Measurements from ENCODE around the gene BLOC1S5. TPM values are rescaled to one million over a fixed set of nuclear protein-coding genes. Genes with fewer than 3 reads are reported as not detected.

BLOC1S5 gene
- total RNA-seq, 1 donor from 2014 or later: 9.7 TPM

- no peak for DNase-seq (ENCODE audit: low read depth)
Observed at GRCh38 chr6:8005136-8005535, 59.1 kb downstream of the BLOC1S5 start.

GRCh38 chr6:8000636-8001035 lies 63.6 kb downstream of the BLOC1S5 start:
- Histone ChIP-seq H3K27me3 (ENCODE audit: control insufficient read depth, insufficient read depth, low read length) (no peaks in the 10 kb centered on the region), H3K4me3 (ENCODE audit: low read depth, low read length) (no peak overlapping the region), H3K36me3 (ENCODE audit: control insufficient read depth, insufficient read depth, low read length) (no peaks in the 10 kb centered on the region)
- DNase-seq (ENCODE audit: low read depth) (no peak), FAIRE-seq (no peak)
- TF ChIP-seq, protein P1, sequence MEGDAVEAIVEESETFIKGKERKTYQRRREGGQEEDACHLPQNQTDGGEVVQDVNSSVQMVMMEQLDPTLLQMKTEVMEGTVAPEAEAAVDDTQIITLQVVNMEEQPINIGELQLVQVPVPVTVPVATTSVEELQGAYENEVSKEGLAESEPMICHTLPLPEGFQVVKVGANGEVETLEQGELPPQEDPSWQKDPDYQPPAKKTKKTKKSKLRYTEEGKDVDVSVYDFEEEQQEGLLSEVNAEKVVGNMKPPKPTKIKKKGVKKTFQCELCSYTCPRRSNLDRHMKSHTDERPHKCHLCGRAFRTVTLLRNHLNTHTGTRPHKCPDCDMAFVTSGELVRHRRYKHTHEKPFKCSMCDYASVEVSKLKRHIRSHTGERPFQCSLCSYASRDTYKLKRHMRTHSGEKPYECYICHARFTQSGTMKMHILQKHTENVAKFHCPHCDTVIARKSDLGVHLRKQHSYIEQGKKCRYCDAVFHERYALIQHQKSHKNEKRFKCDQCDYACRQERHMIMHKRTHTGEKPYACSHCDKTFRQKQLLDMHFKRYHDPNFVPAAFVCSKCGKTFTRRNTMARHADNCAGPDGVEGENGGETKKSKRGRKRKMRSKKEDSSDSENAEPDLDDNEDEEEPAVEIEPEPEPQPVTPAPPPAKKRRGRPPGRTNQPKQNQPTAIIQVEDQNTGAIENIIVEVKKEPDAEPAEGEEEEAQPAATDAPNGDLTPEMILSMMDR (IDR thresholded peaks at IDR 0.05; ENCODE audit: insufficient read depth, low read length, severe bottlenecking): no peak

More at GRCh38 chr6:8005136-8005535, 59.1 kb downstream of the BLOC1S5 start:
- Histone ChIP-seq H3K4me3 (ENCODE audit: low read depth, low read length) (no peak overlapping the region), H3K36me3 (ENCODE audit: control insufficient read depth, insufficient read depth, low read length) (no peaks in the 10 kb centered on the region), H3K27me3 (ENCODE audit: control insufficient read depth, insufficient read depth, low read length) (no peaks in the 10 kb centered on the region)
- FAIRE-seq: no peak
- TF ChIP-seq, protein P1 (IDR thresholded peaks at IDR 0.05; ENCODE audit: insufficient read depth, low read length, severe bottlenecking): no peak

- FAIRE-seq (no peak), DNase-seq (ENCODE audit: low read depth) (no peak)
- Histone ChIP-seq H3K4me3 (ENCODE audit: low read depth, low read length) (no peak overlapping the region), H3K36me3 (ENCODE audit: control insufficient read depth, insufficient read depth, low read length) (no peaks in the 10 kb centered on the region), H3K27me3 (ENCODE audit: control insufficient read depth, insufficient read depth, low read length) (no peaks in the 10 kb centered on the region)
- TF ChIP-seq, protein P1 (IDR thresholded peaks at IDR 0.05; ENCODE audit: insufficient read depth, low read length, severe bottlenecking): no peak
Observed at GRCh38 chr6:8000188-8000596, 64.0 kb downstream of the BLOC1S5 start.

DNA sequence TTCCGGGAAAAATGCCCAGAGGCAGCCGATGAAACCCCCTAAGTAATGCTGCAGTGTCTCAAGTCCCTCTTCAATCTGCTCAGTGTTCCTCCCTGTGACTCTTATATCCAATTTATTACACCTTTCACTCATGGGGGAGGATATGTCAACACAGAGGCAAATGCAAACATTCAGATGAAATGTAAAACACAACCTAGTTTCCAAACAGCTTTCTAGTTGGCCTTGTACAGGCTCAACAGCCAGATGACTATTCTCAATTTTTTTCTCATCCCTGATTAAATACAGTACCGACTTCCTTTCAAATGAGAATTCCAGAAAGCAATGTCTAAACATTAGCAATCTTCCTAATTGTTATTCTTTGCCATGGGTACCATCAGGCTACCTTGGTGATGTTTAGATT lies 65.0 kb downstream of the BLOC1S5 start:
- Histone ChIP-seq H3K4me3 (ENCODE audit: low read depth, low read length) (no peak overlapping the region), H3K36me3 (ENCODE audit: control insufficient read depth, insufficient read depth, low read length) (no peaks in the 10 kb centered on the region), H3K27me3 (ENCODE audit: control insufficient read depth, insufficient read depth, low read length) (no peaks in the 10 kb centered on the region)
- TF ChIP-seq, protein P1 (IDR thresholded peaks at IDR 0.05; ENCODE audit: insufficient read depth, low read length, severe bottlenecking): no peak
- DNase-seq (ENCODE audit: low read depth) (no peak), FAIRE-seq (no peak)

- TF ChIP-seq, protein P1 (IDR thresholded peaks at IDR 0.05; ENCODE audit: insufficient read depth, low read length, severe bottlenecking): no peak
- no peaks in the 10 kb centered on the region for H3K36me3 ChIP-seq (ENCODE audit: control insufficient read depth, insufficient read depth, low read length)
- FAIRE-seq (no peak), DNase-seq (ENCODE audit: low read depth) (no peak)
- H3K4me3 ChIP-seq (ENCODE audit: low read depth, low read length): no peak overlapping the region
- H3K27me3 ChIP-seq (ENCODE audit: control insufficient read depth, insufficient read depth, low read length): no peaks in the 10 kb centered on the region
Observed at GRCh38 chr6:7998103-7998725, 66.0 kb downstream of the BLOC1S5 start.

DNA sequence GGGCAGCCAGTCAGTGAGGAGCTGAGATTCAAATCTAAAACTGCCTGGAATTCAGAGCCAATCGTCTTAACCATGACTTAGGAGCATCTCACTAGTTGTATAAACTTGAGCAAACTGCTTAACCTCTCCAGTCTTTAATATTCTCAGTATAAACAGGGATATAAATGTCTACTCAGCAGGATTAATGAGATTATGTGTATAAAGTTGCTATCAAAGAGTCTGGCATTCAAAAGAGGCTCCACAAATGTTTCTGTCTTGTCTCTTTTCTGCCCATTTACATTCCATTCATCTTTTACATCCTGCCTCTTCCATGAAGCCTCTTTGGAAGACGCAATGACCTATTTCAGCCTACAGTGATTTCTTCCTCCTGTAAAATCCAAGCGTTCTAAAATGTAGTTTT lies 66.9 kb downstream of the BLOC1S5 start:
- Histone ChIP-seq H3K36me3 (ENCODE audit: control insufficient read depth, insufficient read depth, low read length) (no peaks in the 10 kb centered on the region), H3K4me3 (ENCODE audit: low read depth, low read length) (no peak overlapping the region), H3K27me3 (ENCODE audit: control insufficient read depth, insufficient read depth, low read length) (no peaks in the 10 kb centered on the region)
- DNase-seq (ENCODE audit: low read depth): no peak
- no peak for FAIRE-seq
- TF ChIP-seq, protein P1 (IDR thresholded peaks at IDR 0.05; ENCODE audit: insufficient read depth, low read length, severe bottlenecking): no peak

Data from bronchial epithelial cell (primary cell).